ENCODE data around the gene CFAP97D2. TPM values are rescaled to one million over a fixed set of nuclear protein-coding genes. Genes with fewer than 3 reads are reported as not detected.

CFAP97D2 gene
- total RNA-seq, 1 experiment from 2014 or later = not detected

DNA sequence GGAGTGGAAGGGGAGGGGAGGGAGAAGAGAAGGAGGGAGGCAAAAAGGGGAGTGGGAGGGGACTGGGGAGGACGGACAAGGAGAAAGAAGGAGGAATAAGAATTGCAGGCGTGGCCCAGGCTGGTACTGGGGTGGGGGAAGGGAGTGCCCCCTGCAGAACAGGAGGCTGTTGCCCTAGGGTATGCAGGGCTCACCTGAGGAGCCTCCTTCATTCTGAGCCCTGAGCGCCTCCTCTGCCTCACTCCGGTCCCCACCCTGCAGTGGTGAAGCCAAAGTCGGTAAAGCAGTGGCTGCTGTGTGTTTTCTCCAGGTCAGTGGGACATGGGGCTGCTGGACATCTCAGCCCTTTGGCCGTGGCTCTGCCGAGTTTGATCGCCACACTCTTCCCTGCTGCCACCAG, 46.6 kb downstream of the CFAP97D2 start:
- H3K4me1 Mint-ChIP-seq = peaks cover 57% of the 10 kb centered on the region
- ATAC-seq (no peak), DNase-seq (ENCODE audit: low spot score) (no peak)
- no peaks in the 10 kb centered on the region for H3K36me3 Mint-ChIP-seq
- ChIA-PET POLR2A (no interaction called here), CTCF (interaction anchor here (1.0 to 1.7 kb wide), 8 partner anchors 69 to 209 kb away, joined by 3 to 12 read pairs (median 4); no protein-coding TSS in a partner anchor)
- TF ChIP-seq HMGA2 (CRISPR knock-in tag; IDR thresholded peaks at IDR 0.05) (no peak), CREM (CRISPR knock-in tag; IDR thresholded peaks at IDR 0.05) (no peak), CBFB (CRISPR knock-in tag; IDR thresholded peaks at IDR 0.05; ENCODE audit: low read depth) (no peak), FOXJ3 (CRISPR knock-in tag; IDR thresholded peaks at IDR 0.05; ENCODE audit: borderline replicate concordance) (no peak), SMAD3 (CRISPR knock-in tag; IDR thresholded peaks at IDR 0.05; ENCODE audit: borderline replicate concordance) (no peak), ZNF317 (CRISPR knock-in tag; IDR thresholded peaks at IDR 0.05; ENCODE audit: borderline replicate concordance, low read depth) (no peak), SOX15 (CRISPR knock-in tag; IDR thresholded peaks at IDR 0.05) (no peak), TP53 (CRISPR knock-in tag; IDR thresholded peaks at IDR 0.05) (no peak), RORB (CRISPR knock-in tag; IDR thresholded peaks at IDR 0.05) (no peak), GABPB1 (CRISPR knock-in tag; IDR thresholded peaks at IDR 0.05) (no peak), ZNF423 (CRISPR knock-in tag; IDR thresholded peaks at IDR 0.05) (no peak), ZNF671 (CRISPR knock-in tag; IDR thresholded peaks at IDR 0.05) (no peak), RELA (CRISPR knock-in tag; IDR thresholded peaks at IDR 0.05; ENCODE audit: borderline replicate concordance) (no peak), ATF1 (CRISPR knock-in tag; IDR thresholded peaks at IDR 0.05) (no peak)
- TF ChIP-seq, protein P1, sequence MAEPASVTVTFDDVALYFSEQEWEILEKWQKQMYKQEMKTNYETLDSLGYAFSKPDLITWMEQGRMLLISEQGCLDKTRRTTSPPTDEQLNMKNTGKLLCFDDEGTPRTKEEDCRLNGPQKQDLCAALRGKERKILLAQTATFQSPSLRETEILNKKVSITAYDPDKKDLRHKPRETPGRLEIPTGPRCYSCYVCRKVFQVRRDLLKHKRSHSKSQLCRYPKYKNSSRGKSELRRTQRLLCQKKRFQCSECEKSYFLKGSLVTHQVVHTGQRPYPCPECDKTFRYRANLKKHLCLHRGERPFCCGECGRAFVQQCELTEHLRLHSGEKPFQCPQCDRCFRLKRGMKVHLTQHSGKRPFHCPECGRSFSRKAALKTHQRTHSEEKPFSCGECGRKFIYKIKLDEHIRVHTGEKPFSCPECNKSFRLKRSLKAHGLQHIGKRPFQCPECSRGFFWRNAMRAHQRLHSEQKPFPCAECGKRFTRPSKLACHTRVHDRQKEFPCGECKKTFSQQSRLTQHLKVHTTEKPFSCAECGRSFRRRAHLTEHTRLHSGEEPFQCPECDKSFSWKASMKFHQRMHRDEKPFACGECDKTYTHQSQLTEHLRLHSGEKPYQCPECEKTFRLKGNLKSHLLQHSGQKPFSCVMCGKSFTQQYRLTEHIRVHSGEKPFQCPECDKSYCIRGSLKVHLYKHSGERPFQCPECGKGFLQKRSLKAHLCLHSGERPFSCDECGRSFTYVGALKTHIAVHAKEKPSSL (CRISPR knock-in tag; conservative IDR thresholded peaks at IDR 0.05) = no peak
- TF ChIP-seq, protein P2, sequence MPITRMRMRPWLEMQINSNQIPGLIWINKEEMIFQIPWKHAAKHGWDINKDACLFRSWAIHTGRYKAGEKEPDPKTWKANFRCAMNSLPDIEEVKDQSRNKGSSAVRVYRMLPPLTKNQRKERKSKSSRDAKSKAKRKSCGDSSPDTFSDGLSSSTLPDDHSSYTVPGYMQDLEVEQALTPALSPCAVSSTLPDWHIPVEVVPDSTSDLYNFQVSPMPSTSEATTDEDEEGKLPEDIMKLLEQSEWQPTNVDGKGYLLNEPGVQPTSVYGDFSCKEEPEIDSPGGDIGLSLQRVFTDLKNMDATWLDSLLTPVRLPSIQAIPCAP (CRISPR knock-in tag; IDR thresholded peaks at IDR 0.05) = no peak
- TF ChIP-seq, protein P3, sequence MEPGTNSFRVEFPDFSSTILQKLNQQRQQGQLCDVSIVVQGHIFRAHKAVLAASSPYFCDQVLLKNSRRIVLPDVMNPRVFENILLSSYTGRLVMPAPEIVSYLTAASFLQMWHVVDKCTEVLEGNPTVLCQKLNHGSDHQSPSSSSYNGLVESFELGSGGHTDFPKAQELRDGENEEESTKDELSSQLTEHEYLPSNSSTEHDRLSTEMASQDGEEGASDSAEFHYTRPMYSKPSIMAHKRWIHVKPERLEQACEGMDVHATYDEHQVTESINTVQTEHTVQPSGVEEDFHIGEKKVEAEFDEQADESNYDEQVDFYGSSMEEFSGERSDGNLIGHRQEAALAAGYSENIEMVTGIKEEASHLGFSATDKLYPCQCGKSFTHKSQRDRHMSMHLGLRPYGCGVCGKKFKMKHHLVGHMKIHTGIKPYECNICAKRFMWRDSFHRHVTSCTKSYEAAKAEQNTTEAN (CRISPR knock-in tag; IDR thresholded peaks at IDR 0.05) = no peak
- TF ChIP-seq, protein P4, sequence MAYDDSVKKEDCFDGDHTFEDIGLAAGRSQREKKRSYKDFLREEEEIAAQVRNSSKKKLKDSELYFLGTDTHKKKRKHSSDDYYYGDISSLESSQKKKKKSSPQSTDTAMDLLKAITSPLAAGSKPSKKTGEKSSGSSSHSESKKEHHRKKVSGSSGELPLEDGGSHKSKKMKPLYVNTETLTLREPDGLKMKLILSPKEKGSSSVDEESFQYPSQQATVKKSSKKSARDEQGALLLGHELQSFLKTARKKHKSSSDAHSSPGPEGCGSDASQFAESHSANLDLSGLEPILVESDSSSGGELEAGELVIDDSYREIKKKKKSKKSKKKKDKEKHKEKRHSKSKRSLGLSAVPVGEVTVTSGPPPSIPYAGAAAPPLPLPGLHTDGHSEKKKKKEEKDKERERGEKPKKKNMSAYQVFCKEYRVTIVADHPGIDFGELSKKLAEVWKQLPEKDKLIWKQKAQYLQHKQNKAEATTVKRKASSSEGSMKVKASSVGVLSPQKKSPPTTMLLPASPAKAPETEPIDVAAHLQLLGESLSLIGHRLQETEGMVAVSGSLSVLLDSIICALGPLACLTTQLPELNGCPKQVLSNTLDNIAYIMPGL (CRISPR knock-in tag; IDR thresholded peaks at IDR 0.05) = no peak
- TF ChIP-seq, protein P5, sequence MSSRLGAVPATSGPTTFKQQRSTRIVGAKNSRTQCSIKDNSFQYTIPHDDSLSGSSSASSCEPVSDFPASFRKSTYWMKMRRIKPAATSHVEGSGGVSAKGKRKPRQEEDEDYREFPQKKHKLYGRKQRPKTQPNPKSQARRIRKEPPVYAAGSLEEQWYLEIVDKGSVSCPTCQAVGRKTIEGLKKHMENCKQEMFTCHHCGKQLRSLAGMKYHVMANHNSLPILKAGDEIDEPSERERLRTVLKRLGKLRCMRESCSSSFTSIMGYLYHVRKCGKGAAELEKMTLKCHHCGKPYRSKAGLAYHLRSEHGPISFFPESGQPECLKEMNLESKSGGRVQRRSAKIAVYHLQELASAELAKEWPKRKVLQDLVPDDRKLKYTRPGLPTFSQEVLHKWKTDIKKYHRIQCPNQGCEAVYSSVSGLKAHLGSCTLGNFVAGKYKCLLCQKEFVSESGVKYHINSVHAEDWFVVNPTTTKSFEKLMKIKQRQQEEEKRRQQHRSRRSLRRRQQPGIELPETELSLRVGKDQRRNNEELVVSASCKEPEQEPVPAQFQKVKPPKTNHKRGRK (CRISPR knock-in tag; IDR thresholded peaks at IDR 0.05; ENCODE audit: borderline replicate concordance) = no peak
- TF ChIP-seq, protein P6, sequence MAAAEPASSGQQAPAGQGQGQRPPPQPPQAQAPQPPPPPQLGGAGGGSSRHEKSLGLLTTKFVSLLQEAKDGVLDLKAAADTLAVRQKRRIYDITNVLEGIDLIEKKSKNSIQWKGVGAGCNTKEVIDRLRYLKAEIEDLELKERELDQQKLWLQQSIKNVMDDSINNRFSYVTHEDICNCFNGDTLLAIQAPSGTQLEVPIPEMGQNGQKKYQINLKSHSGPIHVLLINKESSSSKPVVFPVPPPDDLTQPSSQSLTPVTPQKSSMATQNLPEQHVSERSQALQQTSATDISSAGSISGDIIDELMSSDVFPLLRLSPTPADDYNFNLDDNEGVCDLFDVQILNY (CRISPR knock-in tag; IDR thresholded peaks at IDR 0.05) = no peak
- H3K4me3 Mint-ChIP-seq = no peak overlapping the region
- H3K27ac Mint-ChIP-seq = no peak overlapping the region
- H3K27me3 Mint-ChIP-seq (ENCODE audit: low read depth) = no peaks in the 10 kb centered on the region
- no peaks in the 10 kb centered on the region for H3K9me3 Mint-ChIP-seq

All from WTC11 (cell line).